GM12878 (cell line): ENCODE results near the gene GABRA6. TPM values are rescaled to one million over a fixed set of nuclear protein-coding genes. Genes with fewer than 3 reads are reported as not detected.

Experiments
- ATAC-seq: fragments of 200-7000 bp; cut with Tn5 transposase; 3 replicates; pipeline ENCODE4 v1.9.1; 2020; ENCODE audit warnings: mild to moderate bottlenecking, moderate library complexity
- BruUV-seq: library from RNA; stranded (reverse); fragments of 400-500 nt; replicated peaks from 2 replicates; lab custom pipeline; 2021; lab: Mats Ljungman, UMichigan
- CTCF ChIA-PET: fragments of 300-600 bp; sonication (Branson Sonifier 250); formaldehyde crosslinking; extraction: SDS; loops from one replicate; lab custom pipeline; 2021; ENCODE audit warnings: inconsistent platforms; lab: Yijun Ruan, JAX
- POLR2A ChIA-PET: fragments of 350-600 bp; formaldehyde crosslinking; extraction: SDS; loops from one replicate; lab custom pipeline; 2021; ENCODE audit warnings: inconsistent platforms; lab: Charles Lee
- RAD21 ChIA-PET: fragments of 300-600 bp; sonication (Branson Sonifier 250); formaldehyde crosslinking; loops from one replicate; lab custom pipeline; 2023; ENCODE audit warnings: antibody characterized with exemption; ENCODE audit not compliant: unreplicated experiment; lab: Charles Lee
- SMC1A ChIA-PET: fragments of 300-600 bp; sonication (Branson Sonifier 250); formaldehyde crosslinking; loops from one replicate; lab custom pipeline; 2023; ENCODE audit not compliant: unreplicated experiment, uncharacterized antibody; lab: Charles Lee
- DNase-seq: peaks from one replicate; pipeline ENCODE4 v3.0.0-alpha.2; 2011; ENCODE audit warnings: low read depth, low spot score
- FAIRE-seq: peaks from 3 replicates; lab custom pipeline; 2011; peaks lifted over from hg19 to GRCh38; lab: Jason Lieb, UNC
- H2AFZ ChIP-seq: 2 replicates; pipeline ENCODE4 v1.6.0; 2011; ENCODE audit warnings: low read depth, low read length, control low read depth; ENCODE audit not compliant: control insufficient read depth
- H3K27ac ChIP-seq: 2 replicates; pipeline ENCODE4 v1.5.1; 2011; ENCODE audit warnings: control low read depth; ENCODE audit not compliant: control insufficient read depth, insufficient read depth
- H3K27me3 ChIP-seq, 2 experiments: replicated peaks in 1 of 2; 2 replicates each; pipeline versions ENCODE4 v1.6.0 to v1.6.1; 2011; ENCODE audit warnings: low read length in 1 of 2; ENCODE audit not compliant: control insufficient read depth in 2 of 2, insufficient read depth in 2 of 2
- H3K36me3 ChIP-seq, 2 experiments: 2 replicates each; pipeline ENCODE4 v1.5.1; 2011; ENCODE audit warnings: low read length in 1 of 2; ENCODE audit not compliant: control insufficient read depth in 2 of 2, insufficient read depth in 2 of 2
- H3K4me1 ChIP-seq: 2 replicates; pipeline ENCODE4 v1.6.1; 2011; ENCODE audit warnings: mild to moderate bottlenecking, low read length, moderate library complexity, mixed read lengths; ENCODE audit not compliant: control insufficient read depth, insufficient read depth
- H3K4me2 ChIP-seq: 2 replicates; pipeline ENCODE4 v1.6.0; 2011; ENCODE audit warnings: control low read depth; ENCODE audit not compliant: control insufficient read depth, insufficient read depth
- H3K4me3 ChIP-seq: fragments of 200-600 bp; sonication (generic); 2 replicates; pipeline ENCODE4 v1.5.1; 2016
- H3K79me2 ChIP-seq: 2 replicates; pipeline ENCODE4 v1.6.0; 2011; ENCODE audit warnings: low read length; ENCODE audit not compliant: control insufficient read depth, insufficient read depth
- H3K9ac ChIP-seq: 2 replicates; pipeline ENCODE4 v1.8.0; 2011; ENCODE audit warnings: low read length, control low read depth, mixed read lengths; ENCODE audit not compliant: control insufficient read depth, insufficient read depth
- H3K9me3 ChIP-seq: replicated peaks from 3 replicates; pipeline ENCODE4 v1.5.1; 2011; ENCODE audit warnings: mild to moderate bottlenecking, low read length; ENCODE audit not compliant: control insufficient read depth, insufficient read depth
- H4K20me1 ChIP-seq: 2 replicates; pipeline ENCODE4 v1.6.0; 2011; ENCODE audit not compliant: control insufficient read depth, insufficient read depth
- BCL11A ChIP-seq: IDR thresholded peaks from 2 replicates; pipeline ENCODE4 v1.6.1; 2011; ENCODE audit warnings: low read depth, low read length
- BMI1 ChIP-seq: fragments of 450-650 bp; IDR thresholded peaks from 2 replicates; pipeline ENCODE4 v1.6.1; 2016; ENCODE audit warnings: mild to moderate bottlenecking, moderate library complexity, borderline replicate concordance
- CHD2 ChIP-seq: IDR thresholded peaks from 2 replicates; pipeline ENCODE4 v1.6.1; 2011; ENCODE audit warnings: low read depth, low read length, improper control_type of control experiment, borderline replicate concordance
- EZH2 ChIP-seq: IDR thresholded peaks from 2 replicates; pipeline ENCODE4 v1.6.1; 2012; ENCODE audit warnings: low read depth, mild to moderate bottlenecking, control low read depth, inconsistent platforms, low read length, borderline replicate concordance; ENCODE audit not compliant: control insufficient read depth
- FOS ChIP-seq: IDR thresholded peaks from 3 replicates; pipeline ENCODE4 v1.6.1; 2011; ENCODE audit warnings: borderline replicate concordance; ENCODE audit not compliant: insufficient read length; ENCODE audit errors: extremely low read depth
- FOXM1 ChIP-seq: IDR thresholded peaks from 2 replicates; pipeline ENCODE4 v1.6.1; 2012; ENCODE audit warnings: low read depth, mild to moderate bottlenecking, inconsistent platforms, low read length, moderate library complexity
- GABPA ChIP-seq: IDR thresholded peaks from 2 replicates; pipeline ENCODE4 v1.6.1; 2014; ENCODE audit warnings: antibody characterized with exemption, low read depth, mild to moderate bottlenecking, inconsistent platforms
- HDGF ChIP-seq: fragments of 450-650 bp; IDR thresholded peaks from 2 replicates; pipeline ENCODE4 v1.6.1; 2016; ENCODE audit warnings: antibody characterized with exemption
- MYB ChIP-seq: fragments of 150-350 bp; IDR thresholded peaks from 2 replicates; pipeline ENCODE4 v1.6.1; 2014; ENCODE audit warnings: mild to moderate bottlenecking, low read depth, low read length, borderline replicate concordance
- PAX5 ChIP-seq: IDR thresholded peaks from 2 replicates; pipeline ENCODE4 v1.6.1; 2011; ENCODE audit warnings: low read depth, low read length, borderline replicate concordance
- POLR2AphosphoS2 ChIP-seq: IDR thresholded peaks from 2 replicates; pipeline ENCODE4 v1.6.1; 2011; ENCODE audit warnings: low read depth, mild to moderate bottlenecking, low read length, improper control_type of control experiment, moderate library complexity
- RB1 ChIP-seq: fragments of 450-650 bp; formaldehyde crosslinking; IDR thresholded peaks from 2 replicates; pipeline ENCODE4 v1.6.1; 2017; ENCODE audit warnings: mild to moderate bottlenecking, borderline replicate concordance
- RFX5 ChIP-seq: IDR thresholded peaks from 2 replicates; pipeline ENCODE4 v1.6.1; 2011; ENCODE audit warnings: low read depth, low read length, improper control_type of control experiment
- SREBF2 ChIP-seq: IDR thresholded peaks from 2 replicates; pipeline ENCODE4 v1.6.1; 2012; ENCODE audit warnings: mild to moderate bottlenecking, low read length
- TAF1 ChIP-seq: IDR thresholded peaks from 2 replicates; pipeline ENCODE4 v1.6.1; 2011; ENCODE audit warnings: mild to moderate bottlenecking, low read depth, low read length, borderline replicate concordance
- ZNF274 ChIP-seq: IDR thresholded peaks from one replicate; pipeline ENCODE4 v1.8.0; 2011; ENCODE audit not compliant: insufficient read length, insufficient read depth
- ZSCAN29 ChIP-seq: fragments of 450-650 bp; IDR thresholded peaks from 2 replicates; pipeline ENCODE4 v1.6.1; 2017; ENCODE audit warnings: mild to moderate bottlenecking, moderate library complexity
- WGBS: methylation state at CpG from one replicate; pipeline ENCODE4 v1.1.6; 2016; ENCODE audit warnings: low lambda C conversion rate; ENCODE audit not compliant: insufficient replicate concordance, insufficient coverage; ENCODE audit errors: missing lambda C conversion rate; 5-methylcytosine and 5-hydroxymethylcytosine counted together
- in situ Hi-C: fragments of 300-500 bp; cut with MboI; formaldehyde crosslinking; loops from 9 replicates; pipeline ENCODE4 v1.14.3; 2018; ENCODE audit warnings: mixed read lengths
- intact Hi-C: fragments of 100-400 bp; cut with micrococcal nuclease; formaldehyde crosslinking; loops from one replicate; pipeline ENCODE4 v1.14.2; 2022; ENCODE audit not compliant: unreplicated experiment
- polyA plus RNA-seq, 11 experiments: library from polyadenylated mRNA; depleted of rRNA in 4 of 11; unstranded in 6 of 11; stranded (reverse) in 5 of 11; fragments of >200 nt; fragmentation: Nextera tagmentation in 4 of 11; fragmentation: Illumina TruSeq in 1 of 11; extraction: Ambion mirVana in 4 of 11; extraction: Trizol in 1 of 11; gene quantifications; 1 replicate in 1 of 11; 2 replicates in 10 of 11; pipeline versions ENCODE4 v1.2.1 to v1.2.3, GENCODE V29; 2011 to 2016; ENCODE audit warnings: inconsistent platforms in 2 of 11, missing spikeins in 2 of 11, low read depth in 1 of 11
- total RNA-seq, 4 experiments: library from RNA; depleted of rRNA in 3 of 4; stranded (reverse); fragments of >200 nt in 3 of 4; fragmentation: Illumina TruSeq in 1 of 4; extraction: Trizol in 1 of 4; gene quantifications; 2 replicates each; pipeline versions ENCODE4 v1.2.1 to v1.2.3, GENCODE V29; 2013 to 2021
- TF ChIP-seq, protein P1 (sequence below): fragments of 450-650 bp; IDR thresholded peaks from 2 replicates; pipeline ENCODE4 v1.6.1; 2018; ENCODE audit warnings: mild to moderate bottlenecking, low read depth, moderate library complexity; ENCODE audit not compliant: partially characterized antibody

Gene GABRA6
- total and polyA plus RNA-seq, 10 of the 15 experiments (the other 5 are each of a cell fraction or from before 2014, with no cell fraction given), result not detected

DNA sequence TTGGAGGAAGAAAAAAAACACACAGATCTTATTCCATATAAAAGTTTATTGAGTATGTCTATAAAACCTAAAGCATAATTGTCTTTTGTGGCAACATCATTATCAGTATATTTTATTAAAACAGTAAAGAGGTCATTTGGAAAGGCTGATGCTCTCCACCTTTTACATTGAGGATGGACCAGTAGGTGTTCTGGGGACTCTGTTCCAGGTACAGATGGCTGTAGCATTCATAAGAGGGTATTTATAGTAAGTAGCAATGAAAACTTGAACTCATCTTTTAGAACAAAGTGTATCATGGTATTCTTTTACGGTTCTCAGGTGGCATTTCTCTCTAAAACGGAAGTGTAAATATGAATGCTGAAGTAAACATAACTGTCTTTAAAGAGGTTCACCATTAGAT lies 1.8 kb downstream of the GABRA6 start:
- Histone ChIP-seq H2AFZ (no peak overlapping the region), H3K36me3 (no peaks in the 10 kb centered on the region), H3K4me2 (no peak overlapping the region), H3K9me3 (no peaks in the 10 kb centered on the region), H3K27ac (no peak overlapping the region), H3K4me3 (no peak overlapping the region), H3K79me2 (no peaks in the 10 kb centered on the region), H3K9ac (no peak overlapping the region), H3K27me3 (no peaks in the 10 kb centered on the region), H3K4me1 (no peaks in the 10 kb centered on the region), H4K20me1 (no peaks in the 10 kb centered on the region)
- in situ Hi-C loops (no loop called here), intact Hi-C loops (no loop called here)
- FAIRE-seq (no peak), DNase-seq (no peak), ATAC-seq (no peak)
- BruUV-seq, result no TSS peak
- SMC1A ChIA-PET, result no interaction called here
- RAD21 ChIA-PET, result no interaction called here
- POLR2A ChIA-PET, result no interaction called here
- WGBS, result 3% methylated on average over 2 of the region's 2 CpGs
- CTCF ChIA-PET, result interaction anchor here (1.6 kb wide), 1 partner anchor 13 kb away, joined by 3 read pairs; no protein-coding TSS in a partner anchor
- no peak for TF ChIP-seq MYB
- TF ChIP-seq, all 136 proteins: peak for 0

DNA sequence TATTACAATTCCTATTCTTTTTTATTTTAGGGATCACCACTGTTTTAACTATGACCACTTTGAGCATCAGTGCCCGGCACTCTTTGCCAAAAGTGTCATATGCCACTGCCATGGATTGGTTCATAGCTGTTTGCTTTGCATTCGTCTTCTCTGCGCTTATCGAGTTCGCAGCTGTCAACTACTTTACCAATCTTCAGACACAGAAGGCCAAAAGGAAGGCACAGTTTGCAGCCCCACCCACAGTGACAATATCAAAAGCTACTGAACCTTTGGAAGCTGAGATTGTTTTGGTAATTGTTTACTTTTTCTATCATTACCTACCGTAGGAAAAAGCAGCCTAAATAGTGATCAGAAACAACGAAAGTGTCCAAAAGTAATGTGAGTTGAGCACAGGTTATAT lies 6.4 kb downstream of the GABRA6 start:
- intact Hi-C loops, result no loop called here
- SMC1A ChIA-PET, result no interaction called here
- TF ChIP-seq GABPA, result no peak
- TF ChIP-seq, protein P1, sequence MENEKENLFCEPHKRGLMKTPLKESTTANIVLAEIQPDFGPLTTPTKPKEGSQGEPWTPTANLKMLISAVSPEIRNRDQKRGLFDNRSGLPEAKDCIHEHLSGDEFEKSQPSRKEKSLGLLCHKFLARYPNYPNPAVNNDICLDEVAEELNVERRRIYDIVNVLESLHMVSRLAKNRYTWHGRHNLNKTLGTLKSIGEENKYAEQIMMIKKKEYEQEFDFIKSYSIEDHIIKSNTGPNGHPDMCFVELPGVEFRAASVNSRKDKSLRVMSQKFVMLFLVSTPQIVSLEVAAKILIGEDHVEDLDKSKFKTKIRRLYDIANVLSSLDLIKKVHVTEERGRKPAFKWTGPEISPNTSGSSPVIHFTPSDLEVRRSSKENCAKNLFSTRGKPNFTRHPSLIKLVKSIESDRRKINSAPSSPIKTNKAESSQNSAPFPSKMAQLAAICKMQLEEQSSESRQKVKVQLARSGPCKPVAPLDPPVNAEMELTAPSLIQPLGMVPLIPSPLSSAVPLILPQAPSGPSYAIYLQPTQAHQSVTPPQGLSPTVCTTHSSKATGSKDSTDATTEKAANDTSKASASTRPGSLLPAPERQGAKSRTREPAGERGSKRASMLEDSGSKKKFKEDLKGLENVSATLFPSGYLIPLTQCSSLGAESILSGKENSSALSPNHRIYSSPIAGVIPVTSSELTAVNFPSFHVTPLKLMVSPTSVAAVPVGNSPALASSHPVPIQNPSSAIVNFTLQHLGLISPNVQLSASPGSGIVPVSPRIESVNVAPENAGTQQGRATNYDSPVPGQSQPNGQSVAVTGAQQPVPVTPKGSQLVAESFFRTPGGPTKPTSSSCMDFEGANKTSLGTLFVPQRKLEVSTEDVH, result no peak
- no peak for TF ChIP-seq BMI1
- no peak for TF ChIP-seq ZSCAN29
- TF ChIP-seq EZH2, result no peak
- TF ChIP-seq HDGF, result no peak
- TF ChIP-seq RFX5, result no peak
- TF ChIP-seq FOS, result no peak
- TF ChIP-seq FOXM1, result no peak
- TF ChIP-seq CHD2, result no peak
- TF ChIP-seq SREBF2, result no peak
- no peak for TF ChIP-seq ZNF274
- no peak for TF ChIP-seq PAX5
- no peak for TF ChIP-seq BCL11A
- TF ChIP-seq RB1, result no peak
- no peak for TF ChIP-seq TAF1
- no peak for TF ChIP-seq POLR2AphosphoS2

More for the DNA sequence above, 6.4 kb downstream of the GABRA6 start:
- no peak overlapping the region for H2AFZ ChIP-seq
- H3K27me3 ChIP-seq, result no peaks in the 10 kb centered on the region
- CTCF ChIA-PET, result no interaction called here
- H3K9ac ChIP-seq, result no peak overlapping the region
- no peak overlapping the region for H3K27ac ChIP-seq
- H3K36me3 ChIP-seq, result no peaks in the 10 kb centered on the region
- H3K4me2 ChIP-seq, result no peak overlapping the region
- no peaks in the 10 kb centered on the region for H4K20me1 ChIP-seq
- no peak for DNase-seq
- no peaks in the 10 kb centered on the region for H3K9me3 ChIP-seq
- H3K79me2 ChIP-seq, result no peaks in the 10 kb centered on the region
- 42% methylated on average over 7 of the region's 7 CpGs for WGBS
- BruUV-seq, result no TSS peak
- FAIRE-seq, result no peak
- no peak overlapping the region for H3K4me3 ChIP-seq
- in situ Hi-C loops, result no loop called here
- POLR2A ChIA-PET, result no interaction called here
- H3K4me1 ChIP-seq, result no peaks in the 10 kb centered on the region
- RAD21 ChIA-PET, result no interaction called here
- ATAC-seq, result no peak
